PFSK-1 (cell line): ENCODE data around the gene MYO1F.

Source experiments
- POLR2AphosphoS5 ChIP-seq: IDR thresholded peaks from 2 replicates; pipeline ENCODE4 v1.6.1; 2012; ENCODE audit warnings: low read depth, mild to moderate bottlenecking, control low read depth, low read length, moderate library complexity
- TAF1 ChIP-seq: IDR thresholded peaks from 2 replicates; pipeline ENCODE4 v1.6.1; 2012; ENCODE audit warnings: low read length, control low read depth, borderline replicate concordance; ENCODE audit not compliant: insufficient read depth

GRCh38 chr19:8585894-8586750, 8.9 kb upstream of the MYO1F start:
- TF ChIP-seq POLR2AphosphoS5 (no peak), TAF1 (no peak)
